ENCODE results near the gene FAM163A.

- TF ChIP-seq SP1 (IDR thresholded peaks at IDR 0.05; ENCODE audit: low read depth) (no peak), EZH2phosphoT487 (IDR thresholded peaks at IDR 0.05; ENCODE audit: borderline replicate concordance) (no peak), CTCF (IDR thresholded peaks at IDR 0.05 in 2 of 3, conservative IDR thresholded peaks at IDR 0.05 in 1 of 3; ENCODE audit: borderline replicate concordance in 1 of 3, insufficient read depth in 1 of 3, low read depth in 2 of 3, low read length in 2 of 3) (no peak), POLR2AphosphoS5 (IDR thresholded peaks at IDR 0.05; ENCODE audit: low read depth, low read length) (no peak), TCF7L2 (IDR thresholded peaks at IDR 0.05; ENCODE audit: borderline replicate concordance, extremely low read depth, insufficient read depth, insufficient read length) (no peak), SIN3A (IDR thresholded peaks at IDR 0.05; ENCODE audit: low read depth) (no peak), POLR2A (IDR thresholded peaks at IDR 0.05; ENCODE audit: borderline replicate concordance, extremely low read depth, insufficient read depth, insufficient read length) (no peak), CEBPB (IDR thresholded peaks at IDR 0.05; ENCODE audit: low read depth) (no peak), SRF (IDR thresholded peaks at IDR 0.05; ENCODE audit: low read depth) (no peak), ZNF274 (IDR thresholded peaks at IDR 0.05; ENCODE audit: low read depth, low read length) (no peak)
Observed at GRCh38 chr1:179840107-179840506, 97.0 kb downstream of the FAM163A start.
